ENCODE results near the gene APOBEC3B.
A peak's percentile ranks its signal among the peaks of the same experiment; 100 is the strongest.
"Not testable (repeated sequence)": the region's sequence is repeated elsewhere in the genome, so short reads cannot be mapped to it uniquely, and the experiment has no call there.

The APOBEC3B gene

GRCh38 chr22:38981992-38982927 lies at the start of gene APOBEC3B:
Gene APOBEC3B, plus strand, starts transcription at chr22:38982347. Its CDS starts 107 bp downstream, at chr22:38982454.
- peak; percentile 95 for DNase-seq

DNA sequence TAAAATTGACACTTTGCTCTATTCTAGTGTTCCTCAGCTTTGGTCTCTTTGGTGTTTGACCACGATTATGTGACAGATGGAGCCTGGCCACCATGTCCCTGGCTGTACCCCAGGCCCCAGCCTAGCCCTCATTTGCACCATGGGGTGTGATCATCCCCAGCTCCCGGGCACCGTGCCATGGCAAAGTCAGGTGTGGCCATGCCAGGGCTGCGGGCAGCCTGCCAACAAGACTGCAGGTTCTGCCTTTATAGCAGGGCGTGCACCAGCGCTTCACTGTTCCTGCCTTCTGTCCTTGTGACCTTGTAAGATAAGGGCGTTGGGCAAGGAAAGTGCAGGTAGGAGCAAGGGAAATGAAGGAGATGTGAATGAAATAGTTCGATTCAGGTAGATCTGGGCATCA lies 47.1 kb upstream of the APOBEC3B start:
- no peak for DNase-seq

DNA sequence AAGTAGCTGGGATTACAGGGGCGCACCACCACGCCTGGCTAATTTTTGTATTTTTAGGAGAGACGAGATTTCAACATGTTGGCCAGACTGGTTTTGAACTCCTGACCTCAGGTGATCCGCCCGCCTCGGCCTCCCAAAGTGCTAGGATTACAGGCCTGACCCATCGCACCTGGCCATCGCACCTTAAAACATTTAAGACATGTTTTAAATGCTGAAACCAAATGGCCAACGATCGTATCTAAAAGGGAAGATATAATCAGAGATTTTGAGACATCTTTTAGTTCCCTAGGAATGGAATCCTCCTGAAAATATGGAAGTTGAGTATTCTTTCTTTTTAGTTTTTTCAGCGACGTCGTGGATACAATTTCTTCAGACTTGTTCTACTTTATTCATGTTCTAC lies 46.5 kb upstream of the APOBEC3B start:
- no peak for DNase-seq

DNA sequence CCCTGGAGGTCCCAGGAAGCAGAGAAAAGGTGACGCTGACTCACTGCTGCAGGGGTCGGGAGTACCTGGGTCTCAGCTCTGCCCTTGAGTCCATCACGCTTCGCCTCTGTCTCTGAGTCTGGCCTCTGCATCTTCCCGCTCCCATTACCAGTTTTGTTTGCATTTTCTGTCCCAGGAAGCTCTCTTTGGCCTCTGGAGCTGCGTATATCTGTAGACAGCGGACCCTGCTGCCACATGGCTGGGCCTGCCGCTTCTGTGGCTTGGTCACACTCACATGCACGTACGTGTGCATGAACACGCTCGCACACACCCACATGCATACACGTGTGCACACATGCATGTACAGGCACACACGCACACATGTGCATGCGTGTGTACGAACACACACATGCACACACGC lies 45.6 kb upstream of the APOBEC3B start:
- no peak for DNase-seq

- no peak for DNase-seq
These were observed 45.1 kb upstream of the APOBEC3B start for GRCh38 chr22:38937036-38937435.

DNA sequence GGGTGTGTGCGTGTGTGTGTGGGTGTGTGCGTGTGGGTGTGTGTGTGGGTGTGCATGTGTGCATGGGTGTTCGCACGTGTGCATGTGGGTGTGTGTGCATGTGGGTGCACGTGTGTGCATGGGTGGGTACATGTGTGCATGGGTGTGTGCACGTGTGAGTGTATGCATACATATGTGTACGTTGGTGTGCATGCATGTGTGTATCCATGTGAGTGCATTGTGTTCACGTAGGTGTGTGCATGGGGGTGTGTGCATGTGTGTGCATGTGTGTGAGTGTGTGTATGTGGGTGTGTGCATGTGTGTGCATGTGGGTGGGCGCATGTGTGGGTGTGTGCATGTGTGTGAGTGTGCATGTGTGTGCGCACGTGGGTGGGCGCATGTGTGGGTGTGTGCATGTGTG lies 44.6 kb upstream of the APOBEC3B start:
- DNase-seq: no peak

DNA sequence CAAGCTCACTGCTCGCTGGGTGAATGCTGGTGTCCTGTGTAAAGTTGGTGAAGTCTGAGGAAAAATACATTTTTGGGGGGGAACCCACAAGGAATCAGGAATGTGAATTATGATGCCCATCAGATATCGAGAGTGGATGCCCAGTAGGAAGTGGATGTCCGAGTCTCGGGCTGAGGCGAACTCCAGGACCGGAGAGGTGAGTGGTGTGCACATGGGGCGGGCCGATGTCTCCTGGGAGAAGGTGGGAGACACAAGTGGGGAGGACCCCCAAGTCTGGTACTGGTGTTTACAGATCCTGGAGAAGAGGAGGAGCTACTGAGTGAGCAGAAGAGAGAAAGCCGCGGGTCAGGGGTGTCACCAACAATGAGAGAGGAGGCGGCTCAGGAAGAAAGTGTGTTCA lies 43.9 kb upstream of the APOBEC3B start:
- DNase-seq: no peak

DNA sequence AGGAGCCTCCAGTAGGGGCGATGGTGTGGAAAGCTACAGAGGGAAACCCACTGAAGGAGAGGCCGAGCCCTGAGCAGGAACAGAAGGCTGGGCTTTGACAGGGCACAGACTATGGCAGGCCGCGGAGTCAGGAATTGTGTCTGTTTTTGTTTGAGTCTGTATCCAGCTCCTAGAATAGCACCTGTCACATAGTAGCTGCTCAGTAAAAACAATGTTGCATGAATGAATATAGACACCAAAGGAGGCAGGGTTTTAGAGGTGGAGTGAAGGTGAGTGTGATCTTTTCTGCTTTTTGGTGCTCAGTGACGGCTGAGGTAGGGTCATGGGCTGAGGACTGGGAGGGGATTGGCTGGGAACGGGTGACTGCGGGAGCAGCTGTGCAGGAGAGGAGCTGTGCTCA lies 43.2 kb upstream of the APOBEC3B start:
- DNase-seq: no peak

GRCh38 chr22:38940811-38941384 lies 41.2 kb upstream of the APOBEC3B start:
- DNase-seq: no peak

DNA sequence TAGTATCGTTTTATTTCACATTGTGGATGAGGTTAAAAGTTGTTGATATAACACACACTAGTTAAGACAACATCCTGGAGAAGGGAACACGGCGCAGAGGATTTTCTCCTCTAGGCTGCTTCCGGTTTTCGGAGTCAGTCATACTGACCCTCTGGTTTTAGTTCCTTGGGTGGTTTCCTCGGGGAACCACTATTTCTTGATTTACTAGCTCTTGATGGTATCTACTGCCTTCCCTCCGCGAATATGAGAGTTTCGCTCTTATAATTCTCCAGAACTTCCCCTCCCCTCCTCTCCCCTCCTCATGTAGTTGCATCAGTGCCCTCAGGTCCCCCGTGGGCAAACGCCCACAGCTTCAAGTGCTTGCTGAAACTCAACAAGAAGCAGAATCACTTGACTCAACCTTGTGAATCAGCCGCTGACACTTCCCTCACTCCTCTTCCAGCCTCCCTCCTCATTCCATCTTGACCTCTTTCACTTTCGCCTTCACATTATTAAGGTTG lies 40.6 kb upstream of the APOBEC3B start:
- DNase-seq: no peak

- no peak for DNase-seq
These were observed 39.4 kb upstream of the APOBEC3B start for GRCh38 chr22:38942702-38943101.

DNA sequence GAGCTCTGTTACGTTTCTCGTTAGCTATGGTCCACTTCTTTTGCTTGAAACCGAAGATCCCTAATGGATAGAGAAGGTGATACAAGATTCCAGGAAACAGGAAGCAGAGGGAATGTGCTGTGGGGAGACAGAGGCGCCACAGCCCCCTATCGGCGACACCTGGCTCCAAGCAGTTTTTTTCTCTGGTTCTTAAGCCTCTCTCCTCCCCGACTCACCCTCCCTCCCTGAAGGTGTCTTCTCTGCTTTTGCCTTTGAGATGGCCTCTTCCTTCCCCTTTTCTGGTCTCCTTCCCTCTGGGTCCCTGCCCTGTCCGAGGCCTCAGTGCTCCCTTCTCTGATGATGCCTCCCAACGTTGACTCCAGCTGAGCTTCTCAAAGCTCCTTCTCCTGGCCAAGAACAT lies 38.9 kb upstream of the APOBEC3B start:
- no peak for DNase-seq

GRCh38 chr22:38943882-38944281 lies 38.3 kb upstream of the APOBEC3B start:
- DNase-seq: no peak

- no peak for DNase-seq
These were observed 37.5 kb upstream of the APOBEC3B start for GRCh38 chr22:38944653-38945052.

DNA sequence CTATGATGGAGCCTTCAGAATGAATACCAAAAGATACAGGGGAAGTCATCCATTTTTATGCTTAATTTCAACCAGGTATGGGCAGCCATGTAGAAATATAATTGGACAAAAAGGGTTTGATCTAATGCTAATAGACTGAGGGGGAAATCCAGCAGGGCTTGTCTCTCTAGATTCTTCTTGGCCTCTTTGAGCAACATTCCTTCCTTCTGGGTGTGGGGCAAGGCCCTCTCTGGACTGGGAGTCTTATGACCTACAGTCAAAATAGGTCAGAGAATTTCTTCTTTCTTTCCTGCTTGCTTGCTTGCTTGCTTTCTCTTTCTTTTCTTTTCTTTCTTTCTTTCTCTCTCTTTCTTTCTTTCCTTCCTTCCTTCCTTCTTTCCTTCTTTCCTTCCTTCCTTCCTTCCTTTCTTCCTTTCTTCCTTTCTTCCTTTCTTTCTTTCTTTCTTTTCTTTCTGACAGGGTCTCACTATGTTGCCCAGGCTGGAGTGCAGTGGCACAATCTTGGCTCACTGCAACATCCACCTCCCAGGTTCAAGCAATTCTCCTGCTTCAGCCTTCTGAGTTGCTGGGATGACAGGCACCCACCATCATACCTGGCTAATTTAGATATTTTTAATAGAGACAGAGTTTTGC lies 36.3 kb upstream of the APOBEC3B start:
- DNase-seq: not testable (repeated sequence)

DNA sequence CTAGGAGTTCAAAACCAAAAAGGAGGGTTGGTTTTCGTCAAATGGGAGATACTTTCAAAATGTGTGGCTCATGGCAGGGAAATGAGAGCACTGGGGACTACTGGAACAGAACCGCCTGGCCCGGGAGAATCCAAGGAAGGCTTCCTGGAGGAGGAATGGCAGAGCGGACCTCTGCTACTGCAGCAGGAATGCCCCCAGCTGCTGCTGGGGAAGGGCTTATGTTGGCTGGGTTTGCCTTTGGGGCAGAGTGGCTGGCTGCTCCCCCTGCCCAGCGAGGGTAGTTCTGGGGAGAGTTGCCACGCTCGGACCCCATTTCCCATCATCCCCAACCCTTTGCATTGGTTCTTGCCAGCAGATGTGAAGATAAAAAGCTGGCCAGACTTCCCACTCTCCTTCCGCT lies 35.4 kb upstream of the APOBEC3B start:
- DNase-seq: no peak

DNA sequence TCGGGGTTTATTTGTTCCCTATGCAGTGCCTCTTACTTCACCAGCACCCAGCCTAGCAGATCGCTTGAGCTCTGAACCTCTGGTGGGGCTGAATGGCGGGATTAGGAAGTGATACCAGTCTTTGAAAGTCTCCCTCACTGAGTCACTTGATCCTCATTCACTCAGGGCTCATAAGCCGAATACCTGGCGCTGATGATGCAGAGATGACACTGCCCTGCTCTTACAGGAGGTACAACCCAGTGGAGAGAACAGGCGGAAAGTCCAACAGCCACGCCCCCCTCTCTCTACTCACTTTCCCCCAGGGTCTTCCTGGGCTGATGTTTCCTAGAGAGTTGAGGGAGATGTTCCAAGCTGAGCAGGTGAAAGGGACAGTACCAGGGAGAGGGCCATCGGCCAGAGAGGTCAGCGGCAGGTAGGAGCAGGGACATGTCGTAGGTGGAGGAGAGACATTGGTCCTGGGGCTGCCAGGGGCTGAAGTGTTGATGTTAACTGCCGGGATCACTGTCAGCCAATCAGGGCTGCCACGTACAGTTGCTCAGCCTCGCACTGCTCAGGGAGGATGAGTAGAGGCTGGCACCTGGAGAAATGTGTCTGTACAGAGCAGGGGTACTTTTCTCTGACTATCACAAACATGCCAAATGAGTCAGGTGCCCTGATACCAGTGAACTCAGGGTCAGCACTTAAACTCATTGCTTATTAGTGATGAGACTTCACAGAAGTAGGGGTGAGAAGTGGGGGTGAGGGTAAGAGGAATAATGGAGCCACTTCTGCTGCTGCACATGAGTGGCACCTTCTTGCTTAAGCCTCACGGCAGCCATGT lies 34.6 kb upstream of the APOBEC3B start:
- no peak for DNase-seq

GRCh38 chr22:38948181-38948940 lies 33.8 kb upstream of the APOBEC3B start:
- DNase-seq: no peak

- DNase-seq: no peak
These were observed 32.2 kb upstream of the APOBEC3B start for GRCh38 chr22:38949889-38950405.

DNA sequence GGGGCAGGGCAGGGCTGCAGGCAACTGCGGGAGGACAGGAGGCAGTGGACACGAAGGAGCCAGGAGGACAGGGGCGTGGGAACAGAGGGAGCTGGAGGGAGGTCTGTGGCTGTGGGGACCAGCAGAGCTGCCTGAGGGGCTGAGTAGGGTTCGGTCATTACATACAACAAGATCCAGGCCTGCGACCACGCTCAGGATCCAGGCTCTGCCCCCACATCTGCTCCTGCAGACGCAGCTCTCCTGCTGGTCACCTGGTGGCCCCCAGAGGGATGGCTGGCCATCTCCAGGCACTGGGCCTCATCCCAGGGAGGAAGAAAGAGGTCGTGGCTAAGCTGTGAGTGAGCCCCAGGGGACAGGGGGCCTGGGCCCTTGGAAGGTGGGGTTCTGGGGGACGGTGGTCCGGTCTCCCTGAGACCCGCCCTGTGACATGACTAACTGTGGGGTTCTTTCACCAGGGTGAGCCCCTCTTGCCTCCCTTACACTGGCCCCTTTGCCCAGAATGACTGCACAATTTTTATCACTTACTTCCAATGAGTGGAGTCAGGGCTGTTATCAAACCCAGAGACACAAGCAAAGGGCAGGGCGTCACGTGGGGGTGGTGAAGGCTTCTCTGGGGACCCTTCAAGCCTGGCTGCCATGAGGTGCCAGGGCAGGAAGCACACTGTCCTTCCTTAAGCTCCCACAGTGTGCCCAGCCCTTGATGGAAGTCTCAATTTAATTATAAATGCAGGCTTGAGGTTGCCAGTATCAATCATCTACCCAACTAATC lies 31.4 kb upstream of the APOBEC3B start:
- no peak for DNase-seq

DNA sequence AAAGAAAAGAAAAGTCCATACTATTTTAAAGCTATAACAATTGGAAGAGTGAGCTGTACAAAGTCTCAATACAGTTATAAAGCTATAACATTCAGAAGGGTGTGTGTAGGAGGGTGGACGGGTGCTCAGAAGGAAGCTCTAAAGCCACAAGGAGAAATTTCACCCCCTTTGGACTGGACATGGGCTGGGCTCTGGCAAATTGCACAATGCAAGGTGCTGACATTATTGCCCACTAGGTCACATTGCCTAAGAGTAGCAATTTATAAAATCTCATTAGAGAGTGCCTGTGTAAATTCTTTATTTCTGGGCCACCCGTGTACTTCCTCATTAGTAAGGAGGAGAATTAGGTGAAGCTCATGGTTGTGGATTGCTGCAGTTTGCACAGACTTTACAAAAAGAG lies 30.4 kb upstream of the APOBEC3B start:
- no peak for DNase-seq
